Peyer's patch (tissue), 4 donors: Measurements from ENCODE around the gene ZNF564.

Source experiments
- CTCF ChIP-seq, 6 experiments: fragments of 450-650 bp in 4 of 6; fragments of 200-600 bp in 2 of 6; sonication (generic) in 1 of 6; IDR thresholded peaks; one replicate each; pipeline ENCODE4 v1.5.1; 2017 to 2019; ENCODE audit warnings: antibody characterized with exemption in 6 of 6, mild to moderate bottlenecking in 3 of 6, moderate library complexity in 1 of 6
- POLR2A ChIP-seq, 2 donors: fragments of 450-650 bp; IDR thresholded peaks; one replicate each; pipeline ENCODE4 v1.5.1; 2017; ENCODE audit warnings: antibody characterized with exemption in 2 of 2, mild to moderate bottlenecking in 2 of 2, moderate library complexity in 2 of 2

GRCh38 chr19:12596927-12597548 is 45.8 kb upstream of the ZNF564 start:
- TF ChIP-seq CTCF (IDR thresholded peaks at IDR 0.05) (no peak), POLR2A (IDR thresholded peaks at IDR 0.05) (no peak)
